Lung (tissue), 12 donors: Measurements from ENCODE around the gene TFG. TPM values are rescaled to one million over a fixed set of nuclear protein-coding genes. Genes with fewer than 3 reads are reported as not detected.

Source experiments
- ATAC-seq: fragments of 200-7000 bp; cut with Tn5 transposase; one replicate; pipeline ENCODE4 v1.9.1; 2020; ENCODE audit warnings: moderate number of reproducible peaks; ENCODE audit not compliant: insufficient read depth, low FRiP score
- DNase-seq, 3 donors: peaks; one replicate each; pipeline ENCODE4 v3.0.0-alpha.2; 2013 to 2017
- H3K27ac ChIP-seq, 2 donors: one replicate each; pipeline ENCODE4 v1.5.1; 2013; ENCODE audit warnings: mild to moderate bottlenecking in 2 of 2, moderate library complexity in 2 of 2, control low read depth in 1 of 2, inconsistent platforms in 1 of 2, low read depth in 1 of 2, low read length in 1 of 2
- H3K27me3 ChIP-seq, 3 donors: one replicate each; pipeline ENCODE4 v1.5.1; 2013; ENCODE audit warnings: low read length in 2 of 3; ENCODE audit not compliant: control insufficient read depth in 3 of 3, insufficient read depth in 3 of 3
- H3K36me3 ChIP-seq, 4 donors: one replicate each; pipeline ENCODE4 v1.5.1; 2013; ENCODE audit warnings: low read length in 4 of 4, mild to moderate bottlenecking in 1 of 4, moderate library complexity in 1 of 4; ENCODE audit not compliant: control insufficient read depth in 4 of 4, insufficient read depth in 4 of 4
- H3K4me1 ChIP-seq, 5 donors: one replicate each; pipeline ENCODE4 v1.5.1; 2013; ENCODE audit warnings: low read length in 5 of 5, mild to moderate bottlenecking in 2 of 5, moderate library complexity in 1 of 5; ENCODE audit not compliant: control insufficient read depth in 5 of 5, insufficient read depth in 5 of 5
- H3K4me3 ChIP-seq: one replicate; pipeline ENCODE4 v1.5.1; 2013; ENCODE audit warnings: mild to moderate bottlenecking, control low read depth, moderate library complexity
- H3K9ac ChIP-seq, 2 donors: one replicate each; pipeline ENCODE4 v1.5.1; 2013; ENCODE audit warnings: low read length in 2 of 2, control low read depth in 1 of 2; ENCODE audit not compliant: insufficient read depth in 1 of 2
- H3K9me3 ChIP-seq, 4 donors: one replicate each; pipeline ENCODE4 v1.5.1; 2013; ENCODE audit warnings: low read length in 3 of 4, mild to moderate bottlenecking in 1 of 4, moderate library complexity in 1 of 4; ENCODE audit not compliant: control insufficient read depth in 4 of 4, insufficient read depth in 3 of 4
- CTCF ChIP-seq: IDR thresholded peaks from 2 replicates; pipeline ENCODE4 v1.5.1; 2012; ENCODE audit warnings: mild to moderate bottlenecking; ENCODE audit errors: control extremely low read depth, extremely low read depth
- WGBS, 2 donors: extraction: QIAGEN DNeasy Blood & Tissue Kit; methylation state at CpG; one replicate each; pipeline ENCODE4 v1.1.7; 2013; 5-methylcytosine and 5-hydroxymethylcytosine counted together
- polyA plus RNA-seq, 2 donors: library from polyadenylated mRNA; stranded (reverse); fragments of 200-250 nt; gene quantifications; one replicate each; pipeline ENCODE4 v1.2.1, GENCODE V29; 2013
- total RNA-seq, 2 donors: library from RNA; depleted of rRNA in 1 of 2; stranded (reverse); fragments of >200 nt in 1 of 2; gene quantifications; one replicate each; pipeline ENCODE4 v1.2.1, GENCODE V29; 2014 to 2021
- donor health status: control.
- donor health status: control.
- donor health status: Bipolar disorder and iron deficiency.
- donor health status: healthy.
- donor health status: DM: yes; HTN: yes; CAD: no.

The TFG gene
- total and polyA plus RNA-seq, 4 donors = 38.7 to 72.7 (median 65.2) TPM

GRCh38 chr3:100717063-100717462 is 7.8 kb downstream of the TFG start:
- Histone ChIP-seq H3K27me3 (no peaks in the 10 kb centered on the region), H3K9ac (no peak overlapping the region), H3K36me3 (peaks cover 14 to 45% (median 20%) of the 10 kb centered on the region in 4 donors), H3K4me3 (no peak overlapping the region), H3K4me1 (peaks cover 0 to 5% (median 0%) of the 10 kb centered on the region in 5 donors), H3K9me3 (no peaks in the 10 kb centered on the region), H3K27ac (no peak overlapping the region)
- DNase-seq (no peak), ATAC-seq (no peak)
- 91 to 94% methylated on average over 2 of the region's 2 CpGs for WGBS, 2 donors
- no peak for TF ChIP-seq CTCF

GRCh38 chr3:100717637-100718487 is 8.6 kb downstream of the TFG start:
- Histone ChIP-seq H3K4me1 (peaks cover 0 to 5% (median 0%) of the 10 kb centered on the region in 5 donors), H3K27ac (no peak overlapping the region), H3K9ac (no peak overlapping the region), H3K4me3 (no peak overlapping the region), H3K27me3 (no peaks in the 10 kb centered on the region), H3K9me3 (no peaks in the 10 kb centered on the region), H3K36me3 (peaks cover 14 to 49% (median 23%) of the 10 kb centered on the region in 4 donors)
- 89 to 94% methylated on average over 4 of the region's 4 CpGs for WGBS, 2 donors
- ATAC-seq (no peak), DNase-seq (no peak)
- TF ChIP-seq CTCF = no peak

GRCh38 chr3:100719136-100719535 is 9.8 kb downstream of the TFG start:
- no peak overlapping the region for H3K4me3 ChIP-seq
- H3K9me3 ChIP-seq = no peaks in the 10 kb centered on the region
- 47 to 67% methylated on average over 1 of the region's 1 CpG for WGBS, 2 donors
- DNase-seq = no peak
- peaks cover 10 to 42% (median 19%) of the 10 kb centered on the region in 4 donors for H3K36me3 ChIP-seq
- H3K4me1 ChIP-seq = peaks cover 0 to 3% (median 0%) of the 10 kb centered on the region in 5 donors
- no peak overlapping the region for H3K9ac ChIP-seq
- TF ChIP-seq CTCF = no peak
- no peak for ATAC-seq
- no peaks in the 10 kb centered on the region for H3K27me3 ChIP-seq
- H3K27ac ChIP-seq = no peak overlapping the region
